ENCODE results near the gene UPF3B.

DNA sequence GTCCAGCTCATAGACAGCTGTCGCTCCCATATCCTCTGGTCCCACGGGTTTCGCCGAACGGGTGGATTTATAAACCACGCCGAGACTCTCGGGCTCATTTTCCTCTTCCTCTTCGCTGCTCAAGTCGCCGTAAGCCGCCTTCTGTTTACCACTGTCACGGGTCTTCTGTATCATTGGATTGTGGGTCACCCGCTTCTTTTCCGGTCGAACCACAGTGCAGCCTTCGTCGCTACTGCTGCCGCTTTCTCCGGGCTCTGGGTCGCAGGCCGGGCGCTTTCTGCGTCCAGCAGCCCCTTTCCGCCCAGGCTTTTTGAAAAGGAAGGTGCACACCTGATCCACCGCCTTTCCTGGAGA is 18.5 kb upstream of the UPF3B start:
- TF ChIP-seq, protein P1, sequence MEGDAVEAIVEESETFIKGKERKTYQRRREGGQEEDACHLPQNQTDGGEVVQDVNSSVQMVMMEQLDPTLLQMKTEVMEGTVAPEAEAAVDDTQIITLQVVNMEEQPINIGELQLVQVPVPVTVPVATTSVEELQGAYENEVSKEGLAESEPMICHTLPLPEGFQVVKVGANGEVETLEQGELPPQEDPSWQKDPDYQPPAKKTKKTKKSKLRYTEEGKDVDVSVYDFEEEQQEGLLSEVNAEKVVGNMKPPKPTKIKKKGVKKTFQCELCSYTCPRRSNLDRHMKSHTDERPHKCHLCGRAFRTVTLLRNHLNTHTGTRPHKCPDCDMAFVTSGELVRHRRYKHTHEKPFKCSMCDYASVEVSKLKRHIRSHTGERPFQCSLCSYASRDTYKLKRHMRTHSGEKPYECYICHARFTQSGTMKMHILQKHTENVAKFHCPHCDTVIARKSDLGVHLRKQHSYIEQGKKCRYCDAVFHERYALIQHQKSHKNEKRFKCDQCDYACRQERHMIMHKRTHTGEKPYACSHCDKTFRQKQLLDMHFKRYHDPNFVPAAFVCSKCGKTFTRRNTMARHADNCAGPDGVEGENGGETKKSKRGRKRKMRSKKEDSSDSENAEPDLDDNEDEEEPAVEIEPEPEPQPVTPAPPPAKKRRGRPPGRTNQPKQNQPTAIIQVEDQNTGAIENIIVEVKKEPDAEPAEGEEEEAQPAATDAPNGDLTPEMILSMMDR (IDR thresholded peaks at IDR 0.05 in 8 of 11, conservative IDR thresholded peaks at IDR 0.05 in 3 of 11), result no peak
- no peak for TF ChIP-seq POLR2A (IDR thresholded peaks at IDR 0.05)
- TF ChIP-seq POLR2AphosphoS5 (IDR thresholded peaks at IDR 0.05), result no peak

Measured in spleen (tissue), 7 donors.